Kasumi-1 (cell line): ENCODE data around the gene TMEM258.

ENCODE experiments used
- DNase-seq, 2 experiments: peaks; one replicate each; lab custom pipeline; 2025; lab: John Stamatoyannopoulos, UW

Gene TMEM258

DNA sequence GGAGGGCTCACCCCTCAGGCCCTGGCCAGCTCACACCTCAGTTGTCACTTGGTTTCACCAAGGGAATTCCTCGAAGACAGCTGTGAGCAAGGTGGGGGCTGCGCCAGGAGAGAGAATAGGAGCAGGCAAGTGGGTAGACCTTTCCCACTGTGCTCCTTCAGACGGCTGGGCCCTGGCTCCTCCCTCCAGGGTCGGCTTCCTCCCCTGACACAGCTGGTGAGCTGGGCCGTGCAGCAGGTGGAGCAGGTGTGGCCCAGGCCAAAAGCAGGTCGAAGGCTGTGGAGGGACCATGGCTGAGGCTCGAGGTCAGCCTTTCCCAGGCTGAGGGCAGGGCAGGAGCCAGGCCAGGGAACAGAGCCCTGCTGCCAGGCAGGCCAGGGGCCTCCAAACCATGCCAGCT lies 52.4 kb downstream of the TMEM258 start:
- no peak for DNase-seq

- no peak for DNase-seq
These were observed 53.0 kb downstream of the TMEM258 start for GRCh38 chr11:61739413-61739812.
